Vagina (tissue), 2 donors: ENCODE results near the gene MEF2D. TPM values are rescaled to one million over a fixed set of nuclear protein-coding genes. Genes with fewer than 3 reads are reported as not detected.

Experiments used
- DNase-seq, 2 donors: peaks; one replicate each; pipeline ENCODE4 v3.0.0-alpha.2; 2017; ENCODE audit errors: extremely low spot score in 2 of 2
- H3K27ac ChIP-seq: fragments of 200-600 bp; sonication (generic); one replicate; pipeline ENCODE4 v1.5.1; 2019
- H3K27me3 ChIP-seq: fragments of 200-600 bp; sonication (generic); one replicate; pipeline ENCODE4 v1.5.1; 2019
- H3K36me3 ChIP-seq, 2 donors: fragments of 200-600 bp; sonication (generic); one replicate each; pipeline ENCODE4 v1.5.1; 2017 to 2019
- H3K4me1 ChIP-seq: fragments of 200-600 bp; sonication (generic); one replicate; pipeline ENCODE4 v1.5.1; 2019
- H3K4me3 ChIP-seq, 2 donors: fragments of 200-600 bp; sonication (generic); 1 replicate in 1 of 2; 2 replicates in 1 of 2; pipeline ENCODE4 v1.5.1; 2016 to 2019
- H3K9me3 ChIP-seq: fragments of 200-600 bp; sonication (generic); one replicate; pipeline ENCODE4 v1.5.1; 2019
- CTCF ChIP-seq, 3 experiments: fragments of 450-650 bp in 2 of 3; fragments of 200-600 bp in 1 of 3; sonication (generic) in 1 of 3; IDR thresholded peaks; one replicate each; pipeline ENCODE4 v1.5.1; 2017 to 2019; ENCODE audit warnings: antibody characterized with exemption in 3 of 3, mild to moderate bottlenecking in 2 of 3, moderate library complexity in 2 of 3
- POLR2A ChIP-seq, 2 donors: fragments of 450-650 bp; IDR thresholded peaks; one replicate each; pipeline ENCODE4 v1.6.1; 2017; ENCODE audit warnings: antibody characterized with exemption in 2 of 2, mild to moderate bottlenecking in 2 of 2, moderate library complexity in 2 of 2
- POLR2AphosphoS5 ChIP-seq, 2 donors: sonication (generic); formaldehyde crosslinking; IDR thresholded peaks; one replicate each; pipeline ENCODE4 v1.9.0; 2017; ENCODE audit warnings: antibody characterized with exemption in 2 of 2, mild to moderate bottlenecking in 2 of 2, low read depth in 1 of 2; ENCODE audit not compliant: insufficient read depth in 1 of 2
- intact Hi-C: fragments of 100-400 bp; cut with DNase I; formaldehyde crosslinking; loops from one replicate; pipeline ENCODE4 v1.15.1; 2023
- total RNA-seq: library from RNA; depleted of rRNA; stranded (reverse); fragments of >200 nt; gene quantifications from one replicate; pipeline ENCODE4 v1.2.3, GENCODE V29; 2016

The MEF2D gene
- total RNA-seq, 1 donor from 2014 or later = 33.9 TPM

- Histone ChIP-seq H3K4me1 (peaks cover 60% of the 10 kb centered on the region), H3K9me3 (no peaks in the 10 kb centered on the region), H3K27me3 (no peaks in the 10 kb centered on the region), H3K36me3 (no peaks in the 10 kb centered on the region), H3K27ac (peak overlapping the region; percentile 99), H3K4me3 (peak overlapping the region in 1 of 2 donors; percentile 41)
- intact Hi-C loops = no loop called here
- no peak for DNase-seq
- TF ChIP-seq POLR2A (IDR thresholded peaks at IDR 0.05) (no peak), CTCF (IDR thresholded peaks at IDR 0.05) (no peak), POLR2AphosphoS5 (IDR thresholded peaks at IDR 0.05; ENCODE audit: insufficient read depth in 1 of 2, low read depth in 1 of 2) (no peak)
Measured at GRCh38 chr1:156503698-156504437, 3.3 kb upstream of the MEF2D start.

GRCh38 chr1:156502894-156503697, 2.5 kb upstream of the MEF2D start:
- Histone ChIP-seq H3K27me3 (no peaks in the 10 kb centered on the region), H3K4me3 (peak overlapping the region; percentile 5 to 19), H3K9me3 (no peaks in the 10 kb centered on the region), H3K36me3 (no peaks in the 10 kb centered on the region), H3K4me1 (peaks cover 61% of the 10 kb centered on the region), H3K27ac (peak overlapping the region; percentile 99)
- TF ChIP-seq CTCF (IDR thresholded peaks at IDR 0.05) (no peak), POLR2A (IDR thresholded peaks at IDR 0.05) (peak in 1 of 2 donors; percentile 24), POLR2AphosphoS5 (IDR thresholded peaks at IDR 0.05; ENCODE audit: insufficient read depth in 1 of 2, low read depth in 1 of 2) (peak; percentile 80 to 95)
- no peak for DNase-seq
- intact Hi-C loops = no loop called here

GRCh38 chr1:156502391-156502893, 1.9 kb upstream of the MEF2D start:
- Histone ChIP-seq H3K4me3 (peak overlapping the region; percentile 84 to 96), H3K36me3 (no peaks in the 10 kb centered on the region), H3K27me3 (no peaks in the 10 kb centered on the region), H3K4me1 (peaks cover 63% of the 10 kb centered on the region), H3K9me3 (no peaks in the 10 kb centered on the region), H3K27ac (peak overlapping the region; percentile 99)
- DNase-seq = no peak
- intact Hi-C loops = no loop called here
- TF ChIP-seq POLR2A (IDR thresholded peaks at IDR 0.05) = no peak
- no peak for TF ChIP-seq CTCF (IDR thresholded peaks at IDR 0.05)
- TF ChIP-seq POLR2AphosphoS5 (IDR thresholded peaks at IDR 0.05; ENCODE audit: insufficient read depth in 1 of 2, low read depth in 1 of 2) = no peak

- intact Hi-C loops = loop anchor here (2.0 kb wide), 1 partner anchor 44 kb away; no protein-coding TSS in a partner anchor
- peak in 1 of 2 donors; percentile 99 for DNase-seq
- Histone ChIP-seq H3K27ac (peak overlapping the region; percentile 99), H3K4me1 (peaks cover 74% of the 10 kb centered on the region), H3K9me3 (no peaks in the 10 kb centered on the region), H3K27me3 (no peaks in the 10 kb centered on the region), H3K36me3 (no peaks in the 10 kb centered on the region), H3K4me3 (peak overlapping the region; percentile 84 to 96)
- TF ChIP-seq POLR2A (IDR thresholded peaks at IDR 0.05) (peak; percentile 4 to 92), POLR2AphosphoS5 (IDR thresholded peaks at IDR 0.05; ENCODE audit: insufficient read depth in 1 of 2, low read depth in 1 of 2) (peak in 1 of 2 donors; percentile 100), CTCF (IDR thresholded peaks at IDR 0.05) (peak in 2 of 3 experiments; percentile 2 to 45)
Measured at GRCh38 chr1:156500793-156501506, 375 bp upstream of the MEF2D start.
